Muscle layer of colon (tissue), 2 donors: ENCODE results near the gene TET2.

Experiments used
- H3K27ac ChIP-seq: one replicate; pipeline ENCODE4 v1.7.0; 2013; ENCODE audit warnings: low read depth, mild to moderate bottlenecking, low read length, moderate library complexity
- H3K27me3 ChIP-seq, 2 donors: one replicate each; pipeline ENCODE4 v1.7.0; 2013; ENCODE audit warnings: low read length in 2 of 2, mild to moderate bottlenecking in 2 of 2; ENCODE audit not compliant: insufficient read depth in 2 of 2, control insufficient read depth in 1 of 2
- H3K36me3 ChIP-seq: one replicate; pipeline ENCODE4 v1.7.0; 2013; ENCODE audit warnings: mild to moderate bottlenecking, low read length; ENCODE audit not compliant: insufficient read depth
- H3K4me1 ChIP-seq: one replicate; pipeline ENCODE4 v1.7.0; 2013; ENCODE audit warnings: mild to moderate bottlenecking, low read length; ENCODE audit not compliant: insufficient read depth
- H3K4me3 ChIP-seq, 2 donors: one replicate each; pipeline ENCODE4 v1.7.0; 2013; ENCODE audit warnings: low read length in 2 of 2, low read depth in 1 of 2, mild to moderate bottlenecking in 1 of 2, moderate library complexity in 1 of 2
- H3K9ac ChIP-seq: one replicate; pipeline ENCODE4 v1.7.0; 2013; ENCODE audit warnings: low read length
- H3K9me3 ChIP-seq: one replicate; pipeline ENCODE4 v1.7.0; 2013; ENCODE audit warnings: mild to moderate bottlenecking, low read length
- donor health status: abdominal sarcoma.
- donor health status: Adenocarcinoma of cecum.

Gene TET2

DNA sequence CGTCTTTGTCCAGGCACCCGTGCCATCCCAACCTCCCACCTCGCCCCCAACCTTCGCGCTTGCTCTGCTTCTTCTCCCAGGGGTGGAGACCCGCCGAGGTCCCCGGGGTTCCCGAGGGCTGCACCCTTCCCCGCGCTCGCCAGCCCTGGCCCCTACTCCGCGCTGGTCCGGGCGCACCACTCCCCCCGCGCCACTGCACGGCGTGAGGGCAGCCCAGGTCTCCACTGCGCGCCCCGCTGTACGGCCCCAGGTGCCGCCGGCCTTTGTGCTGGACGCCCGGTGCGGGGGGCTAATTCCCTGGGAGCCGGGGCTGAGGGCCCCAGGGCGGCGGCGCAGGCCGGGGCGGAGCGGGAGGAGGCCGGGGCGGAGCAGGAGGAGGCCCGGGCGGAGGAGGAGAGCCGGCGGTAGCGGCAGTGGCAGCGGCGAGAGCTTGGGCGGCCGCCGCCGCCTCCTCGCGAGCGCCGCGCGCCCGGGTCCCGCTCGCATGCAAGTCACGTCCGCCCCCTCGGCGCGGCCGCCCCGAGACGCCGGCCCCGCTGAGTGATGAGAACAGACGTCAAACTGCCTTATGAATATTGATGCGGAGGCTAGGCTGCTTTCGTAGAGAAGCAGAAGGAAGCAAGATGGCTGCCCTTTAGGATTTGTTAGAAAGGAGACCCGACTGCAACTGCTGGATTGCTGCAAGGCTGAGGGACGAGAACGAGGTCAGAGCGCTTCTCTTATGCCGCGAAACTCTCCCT lies at the start of gene TET2:
TSS of gene TET2 (plus strand) at position 601 of the 740 bp plus-strand sequence. CDS start 87,067 bp downstream, outside the sequence.
- H3K9me3 ChIP-seq = no peaks in the 10 kb centered on the region
- peaks cover 17% of the 10 kb centered on the region for H3K4me1 ChIP-seq
- peak within 1 kb of the TSS; percentile 76 for H3K9ac ChIP-seq
- H3K27me3 ChIP-seq = no peaks in the 10 kb centered on the region
- H3K27ac ChIP-seq = peak within 1 kb of the TSS; percentile 95
- no peaks in the 10 kb centered on the region for H3K36me3 ChIP-seq
- H3K4me3 ChIP-seq = peak within 1 kb of the TSS; percentile 80 to 92

DNA sequence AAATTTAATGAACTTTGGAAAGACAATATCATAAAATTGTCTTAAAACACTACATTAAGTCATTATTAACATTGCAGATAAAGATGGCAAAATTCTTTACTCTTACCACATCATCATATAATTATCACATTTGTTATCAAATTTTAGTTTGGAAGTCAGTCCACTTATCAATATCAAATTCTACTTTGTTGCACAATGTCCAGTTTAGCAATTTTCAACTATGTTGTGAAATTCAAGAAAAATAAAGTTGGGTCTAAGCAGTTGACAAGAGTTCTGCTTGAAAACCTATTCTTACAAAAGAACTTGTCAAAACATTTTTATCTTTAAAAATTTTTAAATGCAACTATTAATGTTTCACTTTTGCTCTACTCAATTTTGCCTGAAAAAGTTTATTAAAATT lies 44.7 kb upstream of the TET2 start:
- no peak overlapping the region for H3K27ac ChIP-seq
- H3K9me3 ChIP-seq = no peaks in the 10 kb centered on the region

DNA sequence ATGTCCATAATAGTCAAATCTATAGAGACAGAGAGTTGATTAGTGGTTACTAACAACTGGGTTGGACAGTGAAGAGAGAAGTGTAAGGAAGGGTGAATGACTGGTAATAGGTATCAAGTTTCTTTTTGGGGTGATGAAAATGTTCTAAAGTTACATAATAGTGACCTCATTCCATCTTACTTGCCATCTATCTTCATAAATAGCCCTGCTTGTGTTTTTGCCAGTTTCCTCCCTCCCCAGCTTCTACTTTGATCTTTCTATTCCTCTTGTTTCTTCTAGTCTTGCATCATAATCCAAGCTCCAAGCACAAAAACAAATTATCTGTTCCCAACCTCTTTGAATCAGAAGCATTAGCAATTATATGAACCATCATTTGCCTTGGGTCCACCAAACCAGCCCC lies 40.2 kb upstream of the TET2 start:
- Histone ChIP-seq H3K4me1 (no peaks in the 10 kb centered on the region), H3K27me3 (no peaks in the 10 kb centered on the region), H3K27ac (no peak overlapping the region), H3K36me3 (no peaks in the 10 kb centered on the region), H3K9me3 (no peaks in the 10 kb centered on the region), H3K9ac (no peak overlapping the region), H3K4me3 (no peak overlapping the region)

More for the DNA sequence above, 44.7 kb upstream of the TET2 start:
- Histone ChIP-seq H3K4me3 (no peak overlapping the region), H3K36me3 (no peaks in the 10 kb centered on the region), H3K4me1 (no peaks in the 10 kb centered on the region), H3K9ac (no peak overlapping the region), H3K27me3 (no peaks in the 10 kb centered on the region)

DNA sequence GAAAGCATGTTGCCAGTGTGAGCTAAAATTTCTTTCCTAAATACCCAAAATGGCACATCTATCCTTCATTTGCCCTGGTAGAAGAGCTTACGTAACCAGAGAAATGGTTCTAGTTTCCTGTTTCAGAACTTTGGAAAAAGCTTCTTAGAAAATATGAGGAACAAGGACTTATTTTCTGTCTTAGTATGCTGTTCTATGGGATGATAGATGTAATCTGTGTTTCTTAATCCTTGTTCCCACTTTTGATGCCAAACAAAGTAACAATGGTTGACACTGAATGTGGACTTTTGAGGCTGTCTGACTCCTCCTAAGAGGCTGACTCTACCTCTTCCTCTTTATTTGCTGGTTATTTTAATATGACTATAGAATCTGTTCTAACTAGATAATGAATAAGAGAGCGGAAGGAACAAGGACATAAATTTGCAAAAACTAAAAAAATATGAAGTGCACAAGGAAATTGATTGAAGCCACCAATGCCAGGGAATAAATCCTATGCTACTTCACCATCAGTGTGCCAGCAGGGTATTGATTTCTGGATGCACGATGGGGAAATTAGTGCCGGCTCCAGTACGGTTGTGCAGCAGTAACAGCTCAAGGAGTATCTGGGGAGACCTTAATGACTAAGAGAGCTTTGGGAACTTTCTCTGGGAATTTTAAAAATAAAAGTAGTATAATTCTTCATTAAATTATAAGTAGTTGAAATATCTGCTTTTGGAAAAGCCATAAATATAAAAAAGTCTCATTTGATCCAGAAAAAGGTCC lies 39.4 kb upstream of the TET2 start:
- H3K27ac ChIP-seq = no peak overlapping the region
- no peak overlapping the region for H3K9ac ChIP-seq
- no peaks in the 10 kb centered on the region for H3K27me3 ChIP-seq
- no peaks in the 10 kb centered on the region for H3K36me3 ChIP-seq
- H3K4me3 ChIP-seq = no peak overlapping the region
- no peaks in the 10 kb centered on the region for H3K9me3 ChIP-seq
- no peaks in the 10 kb centered on the region for H3K4me1 ChIP-seq

DNA sequence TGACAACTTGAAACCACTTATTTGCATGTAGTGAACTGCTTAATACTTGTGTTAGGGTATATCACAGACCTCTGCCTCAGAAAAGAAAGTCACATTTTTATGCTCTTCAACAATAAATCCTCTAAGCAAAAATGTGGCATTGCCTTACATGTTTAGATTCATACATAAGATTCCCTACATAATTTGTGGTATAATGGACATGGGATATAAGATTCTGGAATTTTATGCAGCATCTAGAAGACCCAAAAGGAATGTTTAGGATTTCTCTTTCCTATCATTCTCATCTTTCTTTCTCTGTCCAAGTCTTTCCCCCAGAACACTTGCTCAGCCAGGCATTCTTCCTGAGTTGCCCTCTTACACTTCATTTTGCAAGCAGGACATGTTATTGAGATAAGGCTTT lies 37.7 kb upstream of the TET2 start:
- no peak overlapping the region for H3K4me3 ChIP-seq
- H3K27ac ChIP-seq = no peak overlapping the region
- H3K27me3 ChIP-seq = no peaks in the 10 kb centered on the region
- H3K9ac ChIP-seq = no peak overlapping the region
- H3K4me1 ChIP-seq = no peaks in the 10 kb centered on the region
- no peaks in the 10 kb centered on the region for H3K9me3 ChIP-seq
- H3K36me3 ChIP-seq = no peaks in the 10 kb centered on the region

DNA sequence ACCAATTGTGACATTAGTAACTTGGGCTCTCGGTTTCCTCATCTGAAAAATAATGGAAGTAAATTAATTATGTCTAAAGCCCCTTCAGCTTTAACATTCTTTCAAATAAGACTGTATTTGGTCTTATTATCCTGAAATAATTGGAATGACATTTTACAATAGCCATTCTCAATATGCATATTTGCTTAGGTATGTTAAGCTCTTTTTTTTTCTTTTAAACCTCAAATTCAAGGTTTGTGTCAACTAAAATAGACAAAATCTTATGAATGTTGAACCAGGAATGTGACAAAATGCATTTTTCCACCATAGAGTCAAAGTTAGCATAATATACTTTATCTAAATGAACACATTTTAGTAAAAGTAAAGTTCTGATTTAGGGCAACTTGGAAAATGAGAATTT lies 34.4 kb upstream of the TET2 start:
- Histone ChIP-seq H3K27me3 (no peaks in the 10 kb centered on the region), H3K4me3 (no peak overlapping the region), H3K4me1 (no peaks in the 10 kb centered on the region), H3K27ac (no peak overlapping the region), H3K9ac (no peak overlapping the region), H3K9me3 (no peaks in the 10 kb centered on the region), H3K36me3 (no peaks in the 10 kb centered on the region)

DNA sequence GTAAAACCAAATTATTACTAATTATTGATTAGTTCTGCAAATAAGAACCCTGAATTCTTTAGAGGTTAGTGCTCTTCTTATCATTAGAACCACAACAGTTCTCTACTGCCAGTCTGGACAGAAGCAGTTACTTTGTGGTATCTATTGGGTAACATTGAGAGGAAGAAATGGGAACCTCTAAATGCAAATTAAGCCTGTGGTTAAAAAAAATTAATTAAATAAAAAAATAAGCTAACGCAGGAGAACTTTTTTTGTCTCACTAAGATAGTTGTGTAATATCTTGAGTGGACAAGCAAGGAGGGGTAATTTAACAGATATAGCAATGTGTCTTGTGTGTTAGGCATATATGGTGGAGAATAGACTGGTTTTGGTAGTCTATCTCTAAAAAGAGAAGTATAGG lies 32.9 kb upstream of the TET2 start:
- Histone ChIP-seq H3K9me3 (no peaks in the 10 kb centered on the region), H3K36me3 (no peaks in the 10 kb centered on the region), H3K27me3 (no peaks in the 10 kb centered on the region), H3K27ac (no peak overlapping the region), H3K4me3 (no peak overlapping the region), H3K9ac (no peak overlapping the region), H3K4me1 (no peaks in the 10 kb centered on the region)

DNA sequence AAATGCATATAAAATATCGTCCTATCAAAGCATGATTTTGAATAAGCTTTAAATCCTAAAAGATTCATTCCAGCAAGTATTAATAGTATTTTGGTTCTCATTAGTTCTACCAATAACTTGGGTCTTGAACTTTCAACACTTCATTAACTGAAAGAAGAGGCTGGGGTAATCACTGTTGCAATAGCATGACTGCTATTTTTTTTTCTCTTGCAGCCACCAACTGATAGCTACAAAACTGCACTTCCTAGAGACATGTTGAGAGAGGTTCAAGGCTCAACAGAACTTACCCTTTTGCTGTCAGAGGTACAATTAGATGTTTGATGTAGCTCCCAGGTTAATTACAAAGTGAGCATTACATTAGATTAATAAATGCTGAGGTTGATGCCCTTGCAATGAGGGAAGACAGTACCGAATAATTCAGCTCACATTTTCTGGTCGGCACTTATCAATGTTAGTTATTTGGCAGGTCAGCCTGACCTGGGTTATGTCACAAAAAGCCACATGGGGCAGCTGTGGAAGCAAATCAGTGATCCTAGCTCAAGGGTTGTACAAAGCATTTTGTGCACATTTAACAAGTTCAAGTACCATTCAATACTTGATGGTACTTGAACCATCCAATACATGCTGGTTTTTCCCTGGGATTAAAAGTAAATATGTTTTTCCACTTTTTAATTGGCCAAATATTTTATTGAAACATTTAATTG lies 29.9 kb upstream of the TET2 start:
- Histone ChIP-seq H3K36me3 (no peaks in the 10 kb centered on the region), H3K4me3 (no peak overlapping the region), H3K27ac (no peak overlapping the region), H3K9ac (no peak overlapping the region), H3K27me3 (no peaks in the 10 kb centered on the region), H3K4me1 (no peaks in the 10 kb centered on the region), H3K9me3 (no peaks in the 10 kb centered on the region)

DNA sequence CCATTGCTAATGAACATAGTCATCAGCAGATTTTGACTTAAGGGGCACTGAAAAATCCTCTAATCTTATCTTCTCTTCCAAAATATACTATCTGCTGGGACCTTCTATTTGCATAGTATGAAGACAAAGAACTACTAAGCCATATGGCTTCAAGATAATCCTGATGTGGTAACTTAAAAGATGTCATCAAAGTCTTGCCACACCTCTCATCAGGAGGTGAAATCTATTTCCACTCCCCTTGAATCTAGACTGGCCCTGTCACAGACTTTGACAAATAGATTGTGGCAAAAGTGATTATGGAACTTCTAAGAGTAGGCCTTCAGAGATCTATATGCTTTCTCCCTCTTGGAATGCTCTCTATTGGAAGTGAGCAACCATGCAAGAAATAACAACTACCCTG lies 27.3 kb upstream of the TET2 start:
- no peaks in the 10 kb centered on the region for H3K9me3 ChIP-seq

DNA sequence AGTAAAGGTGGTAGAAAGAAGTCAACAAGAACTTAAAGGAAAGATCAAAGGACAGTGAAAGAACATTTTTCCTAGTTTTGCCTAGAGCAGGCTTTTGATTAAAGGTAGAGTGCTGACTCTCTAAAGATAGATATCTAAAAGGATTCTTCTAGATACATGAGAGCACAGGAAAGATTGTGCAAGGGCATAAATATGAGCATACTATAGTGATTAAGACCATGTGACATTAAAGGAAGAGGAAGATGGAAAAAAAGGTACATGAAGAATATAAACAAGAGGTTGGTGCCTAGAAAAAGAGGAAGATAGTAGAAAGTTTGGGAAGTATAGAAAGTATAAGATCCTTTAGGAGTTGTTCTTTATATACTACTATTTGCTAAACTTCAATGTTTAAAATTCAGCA lies 26.1 kb upstream of the TET2 start:
- no peaks in the 10 kb centered on the region for H3K4me1 ChIP-seq
- H3K9ac ChIP-seq = no peak overlapping the region
- H3K27me3 ChIP-seq = no peaks in the 10 kb centered on the region
- H3K9me3 ChIP-seq = no peaks in the 10 kb centered on the region
- H3K4me3 ChIP-seq = no peak overlapping the region
- no peaks in the 10 kb centered on the region for H3K36me3 ChIP-seq
- H3K27ac ChIP-seq = no peak overlapping the region

More for the DNA sequence above, 27.3 kb upstream of the TET2 start:
- H3K36me3 ChIP-seq = no peaks in the 10 kb centered on the region
- H3K4me3 ChIP-seq = no peak overlapping the region
- no peak overlapping the region for H3K9ac ChIP-seq
- no peaks in the 10 kb centered on the region for H3K27me3 ChIP-seq
- H3K4me1 ChIP-seq = no peaks in the 10 kb centered on the region
- H3K27ac ChIP-seq = no peak overlapping the region

DNA sequence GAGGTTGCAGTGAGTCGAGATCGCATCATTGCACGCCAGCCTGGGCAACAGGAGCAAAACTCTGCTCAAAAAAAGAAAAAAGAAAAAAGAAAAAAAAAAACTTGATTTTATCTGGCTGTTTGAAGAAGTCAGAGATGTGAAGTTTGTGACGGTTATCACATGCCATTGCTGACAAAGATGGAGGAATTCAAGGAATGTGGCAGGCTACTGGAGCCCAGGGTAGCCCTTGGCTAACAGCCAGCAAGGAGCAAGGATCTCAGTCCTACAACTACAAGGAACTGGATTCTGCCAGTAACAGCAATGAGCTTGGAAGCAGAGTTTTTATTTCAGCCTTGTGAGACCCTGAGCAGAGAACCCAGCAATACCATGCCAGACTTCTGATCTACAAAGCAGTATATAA lies 24.3 kb upstream of the TET2 start:
- no peak overlapping the region for H3K9ac ChIP-seq
- no peaks in the 10 kb centered on the region for H3K4me1 ChIP-seq
- H3K4me3 ChIP-seq = no peak overlapping the region
- H3K27me3 ChIP-seq = no peaks in the 10 kb centered on the region
- H3K27ac ChIP-seq = no peak overlapping the region
- no peaks in the 10 kb centered on the region for H3K36me3 ChIP-seq
- H3K9me3 ChIP-seq = no peaks in the 10 kb centered on the region
